PC-9 (cell line): ENCODE results near the gene STN1.

ENCODE experiments used
- CTCF ChIP-seq: fragments of 200-600 bp; sonication (generic); conservative IDR thresholded peaks from 2 replicates; pipeline ENCODE4 v1.6.1; 2017; ENCODE audit warnings: mixed run types, antibody characterized with exemption, mild to moderate bottlenecking, moderate library complexity
- EZH2 ChIP-seq: fragments of 200-600 bp; sonication (generic); IDR thresholded peaks from 2 replicates; pipeline ENCODE4 v1.8.0; 2017; ENCODE audit warnings: antibody characterized with exemption, low read depth

GRCh38 chr10:103870516-103870915 is 47.5 kb downstream of the STN1 start:
- TF ChIP-seq CTCF (no peak), EZH2 (no peak)
